NCI-H1105 (cell line): ENCODE data around the gene ACOX1.

Experiments
- DNase-seq: peaks from one replicate; lab custom pipeline; 2025; lab: John Stamatoyannopoulos, UW

The ACOX1 gene

GRCh38 chr17:75891605-75892555, 87.1 kb downstream of the ACOX1 start:
- no peak for DNase-seq
